CD4-positive, alpha-beta T cell treated with Interleukin-21 for 1 hour (primary cell): ENCODE measurements around the gene TTC13.

Source experiments
- DNase-seq: peaks from one replicate; pipeline ENCODE4 v3.0.0-alpha.2; 2020

The TTC13 gene

GRCh38 chr1:230940848-230941247 lies 37.8 kb downstream of the TTC13 start:
- no peak for DNase-seq

GRCh38 chr1:230939806-230940489 lies 38.7 kb downstream of the TTC13 start:
- no peak for DNase-seq

- DNase-seq = no peak
These were observed 39.7 kb downstream of the TTC13 start for GRCh38 chr1:230938924-230939368.

GRCh38 chr1:230937371-230937770 lies 41.3 kb downstream of the TTC13 start:
- no peak for DNase-seq

- DNase-seq = no peak
These were observed 42.2 kb downstream of the TTC13 start for GRCh38 chr1:230936475-230936874.

- DNase-seq = no peak
These were observed 42.8 kb downstream of the TTC13 start for GRCh38 chr1:230935852-230936251.

- no peak for DNase-seq
These were observed 47.7 kb downstream of the TTC13 start for GRCh38 chr1:230930986-230931385.

- DNase-seq = no peak
These were observed 52.5 kb downstream of the TTC13 start for GRCh38 chr1:230926182-230926581.

- no peak for DNase-seq
These were observed 53.1 kb downstream of the TTC13 start for GRCh38 chr1:230925608-230926007.

GRCh38 chr1:230923176-230923575 lies 55.5 kb downstream of the TTC13 start:
- DNase-seq = no peak

- no peak for DNase-seq
These were observed 56.0 kb downstream of the TTC13 start for GRCh38 chr1:230922620-230923019.

GRCh38 chr1:230919207-230919606 lies 59.5 kb downstream of the TTC13 start:
- DNase-seq = no peak

- peak; percentile 77 for DNase-seq
These were observed 61.2 kb downstream of the TTC13 start for GRCh38 chr1:230917284-230918135.

GRCh38 chr1:230916587-230917283 lies 61.9 kb downstream of the TTC13 start:
- no peak for DNase-seq

GRCh38 chr1:230915078-230915477 lies 63.6 kb downstream of the TTC13 start:
- DNase-seq = no peak

GRCh38 chr1:230913496-230913895 lies 65.2 kb downstream of the TTC13 start:
- DNase-seq = no peak

GRCh38 chr1:230910755-230911117 lies 67.9 kb downstream of the TTC13 start:
- DNase-seq = no peak

- no peak for DNase-seq
These were observed 68.5 kb downstream of the TTC13 start for GRCh38 chr1:230909974-230910754.

GRCh38 chr1:230907472-230908205 lies 71.0 kb downstream of the TTC13 start:
- DNase-seq = no peak

- DNase-seq = no peak
These were observed 72.4 kb downstream of the TTC13 start for GRCh38 chr1:230906226-230906625.

- DNase-seq = no peak
These were observed 72.9 kb downstream of the TTC13 start for GRCh38 chr1:230905733-230906132.

- no peak for DNase-seq
These were observed 76.2 kb downstream of the TTC13 start for GRCh38 chr1:230902349-230902923.
